GM13976 (cell line): ENCODE data around the gene IKZF4.
"Not testable (repeated sequence)": the region's sequence is repeated elsewhere in the genome, so short reads cannot be mapped to it uniquely, and the experiment has no call there.

Experiments used
- DNase-seq: peaks from one replicate; pipeline ENCODE4 v3.0.0; 2012; ENCODE audit warnings: low spot score
- in situ Hi-C: fragments of 300-500 bp; cut with MboI; formaldehyde crosslinking; loops from one replicate; pipeline ENCODE4 v1.12.0; 2022; ENCODE audit warnings: low sequenced_read_pairs, mixed read lengths, inconsistent platforms; ENCODE audit not compliant: unreplicated experiment
- TF ChIP-seq, protein P1 (sequence below): IDR thresholded peaks from 2 replicates; pipeline ENCODE4 v1.5.1; 2012; ENCODE audit warnings: borderline replicate concordance, mild to moderate bottlenecking; ENCODE audit not compliant: insufficient read depth; ENCODE audit errors: extremely low read depth, missing control alignments, control extremely low read depth

Gene IKZF4

DNA sequence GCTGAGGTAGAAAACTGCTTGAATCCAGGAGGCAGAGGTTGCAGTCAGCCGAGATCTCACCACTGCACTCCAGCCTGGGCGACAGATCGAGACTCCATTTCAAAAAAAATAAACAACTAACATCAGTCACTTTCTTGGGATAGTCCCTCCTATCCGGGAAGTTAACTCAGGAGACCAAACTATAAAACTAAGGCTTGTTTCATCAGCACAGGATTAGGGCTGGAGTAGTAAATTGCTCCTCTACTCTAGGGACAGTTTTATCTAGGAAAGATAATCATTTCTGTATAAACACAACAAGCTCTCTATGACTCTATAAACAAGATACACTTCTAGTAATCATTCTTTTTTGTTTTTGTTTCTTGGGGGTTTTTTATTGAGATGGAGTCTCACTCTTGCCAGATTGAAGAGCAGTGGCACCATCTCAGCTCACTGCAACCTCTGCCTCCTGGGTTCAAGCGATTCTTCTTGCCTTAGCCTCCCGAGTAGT, 32.6 kb downstream of the IKZF4 start:
- in situ Hi-C loops, result no loop called here
- DNase-seq, result no peak
- TF ChIP-seq, protein P1, sequence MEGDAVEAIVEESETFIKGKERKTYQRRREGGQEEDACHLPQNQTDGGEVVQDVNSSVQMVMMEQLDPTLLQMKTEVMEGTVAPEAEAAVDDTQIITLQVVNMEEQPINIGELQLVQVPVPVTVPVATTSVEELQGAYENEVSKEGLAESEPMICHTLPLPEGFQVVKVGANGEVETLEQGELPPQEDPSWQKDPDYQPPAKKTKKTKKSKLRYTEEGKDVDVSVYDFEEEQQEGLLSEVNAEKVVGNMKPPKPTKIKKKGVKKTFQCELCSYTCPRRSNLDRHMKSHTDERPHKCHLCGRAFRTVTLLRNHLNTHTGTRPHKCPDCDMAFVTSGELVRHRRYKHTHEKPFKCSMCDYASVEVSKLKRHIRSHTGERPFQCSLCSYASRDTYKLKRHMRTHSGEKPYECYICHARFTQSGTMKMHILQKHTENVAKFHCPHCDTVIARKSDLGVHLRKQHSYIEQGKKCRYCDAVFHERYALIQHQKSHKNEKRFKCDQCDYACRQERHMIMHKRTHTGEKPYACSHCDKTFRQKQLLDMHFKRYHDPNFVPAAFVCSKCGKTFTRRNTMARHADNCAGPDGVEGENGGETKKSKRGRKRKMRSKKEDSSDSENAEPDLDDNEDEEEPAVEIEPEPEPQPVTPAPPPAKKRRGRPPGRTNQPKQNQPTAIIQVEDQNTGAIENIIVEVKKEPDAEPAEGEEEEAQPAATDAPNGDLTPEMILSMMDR, result no peak

DNA sequence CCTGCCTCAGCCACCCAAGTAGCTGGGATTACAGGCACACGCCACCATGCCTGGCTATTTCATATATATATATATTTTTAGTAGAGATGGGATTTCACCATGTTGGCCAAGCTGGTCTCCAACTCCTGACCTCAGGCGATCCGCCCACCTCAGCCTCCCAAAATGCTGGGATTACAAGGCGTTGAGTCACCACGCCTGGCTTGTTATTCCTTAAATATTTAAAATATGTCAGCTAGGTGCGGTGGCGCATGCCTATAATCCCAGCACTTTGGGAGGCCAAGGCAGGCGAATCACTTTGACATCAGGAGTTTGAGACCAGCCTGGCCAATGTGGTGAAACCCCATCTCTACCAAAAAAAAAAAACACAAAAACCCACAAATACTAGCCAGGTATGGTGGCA, 39.1 kb downstream of the IKZF4 start:
- in situ Hi-C loops, result not testable (repeated sequence)

GRCh38 chr12:56061982-56062381, 41.1 kb downstream of the IKZF4 start:
- in situ Hi-C loops, result no loop called here
- DNase-seq, result no peak
- TF ChIP-seq, protein P1, result no peak

More for the DNA sequence above, 39.1 kb downstream of the IKZF4 start:
- DNase-seq, result not testable (repeated sequence)

GRCh38 chr12:56062996-56063395, 42.2 kb downstream of the IKZF4 start:
- DNase-seq, result no peak
- in situ Hi-C loops, result no loop called here
- TF ChIP-seq, protein P1, result no peak

DNA sequence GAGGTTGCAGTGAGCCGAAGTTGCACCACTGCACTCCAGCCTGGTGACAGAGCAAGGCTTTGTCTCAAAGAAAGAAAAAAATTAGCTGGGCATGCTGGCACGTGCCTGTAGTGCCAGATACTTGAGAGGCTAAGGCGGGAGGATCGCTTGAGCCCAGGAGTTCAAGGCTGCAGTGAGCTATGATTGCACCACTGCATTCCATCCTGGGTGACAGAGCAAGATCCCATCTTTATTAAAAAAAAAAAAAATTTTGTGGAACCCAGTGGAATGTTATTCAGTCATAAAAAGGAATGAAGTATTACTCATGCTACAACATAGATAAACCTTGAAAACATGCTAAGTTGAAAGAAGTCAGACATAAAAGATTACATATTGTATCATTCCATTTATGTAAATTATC, 50.8 kb downstream of the IKZF4 start:
- in situ Hi-C loops, result no loop called here
- TF ChIP-seq, protein P1, result no peak
- DNase-seq, result no peak

GRCh38 chr12:56074396-56074795, 53.6 kb downstream of the IKZF4 start:
- no peak for DNase-seq
- in situ Hi-C loops, result no loop called here
- TF ChIP-seq, protein P1, result no peak

- DNase-seq, in situ Hi-C loops: not testable (repeated sequence)
These were observed 57.1 kb downstream of the IKZF4 start for GRCh38 chr12:56077966-56078365.

GRCh38 chr12:56078427-56078826, 57.6 kb downstream of the IKZF4 start:
- in situ Hi-C loops, result no loop called here
- TF ChIP-seq, protein P1, result no peak
- no peak for DNase-seq
